ENCODE results near the gene ADCY3.
A peak's percentile ranks its signal among the peaks of the same experiment; 100 is the strongest.

The ADCY3 gene

DNA sequence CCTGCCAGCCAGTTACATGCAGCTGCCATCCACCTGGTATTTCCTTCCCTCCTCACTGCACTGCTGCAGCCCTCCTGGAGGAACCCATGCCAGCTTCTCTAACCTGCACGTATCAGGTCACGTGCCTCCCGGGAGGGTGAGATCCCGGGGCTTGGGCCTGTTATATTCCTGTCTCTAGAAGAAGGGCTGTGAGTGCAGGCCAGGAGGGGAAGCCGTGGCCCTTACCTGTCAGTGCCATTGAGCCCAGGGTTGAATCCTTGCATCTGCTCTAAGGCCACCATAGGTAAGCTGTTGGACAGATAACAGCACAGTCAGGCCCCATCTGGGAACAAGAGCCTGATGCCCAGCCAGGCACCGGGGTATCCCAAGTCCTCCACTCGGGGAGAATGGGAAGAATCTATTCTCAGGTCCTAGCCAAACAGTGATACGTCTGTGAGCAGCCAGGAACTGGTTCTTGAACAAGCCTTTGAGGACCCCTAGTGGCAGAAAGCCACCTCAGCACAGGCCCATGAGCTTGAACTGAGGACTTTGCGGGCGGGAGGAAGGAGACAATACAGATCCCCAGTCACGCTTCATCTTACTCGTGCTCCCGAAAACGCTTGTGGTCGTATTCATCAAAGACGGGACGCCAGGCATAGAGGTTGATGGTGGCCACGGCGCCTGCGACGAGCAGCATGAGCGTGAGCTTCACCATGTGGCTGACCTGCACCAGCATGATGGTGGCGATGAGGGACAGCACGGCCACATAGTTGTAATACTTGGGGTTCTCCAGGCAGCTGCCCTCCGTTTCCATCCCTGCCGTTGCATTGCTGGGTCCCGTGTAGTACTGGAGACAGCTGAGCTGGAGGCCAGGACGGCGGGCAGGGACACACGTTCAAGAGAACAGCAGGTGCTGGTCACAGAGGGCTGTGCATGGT, 92.5 kb downstream of the ADCY3 start:
- peak; percentile 72 to 86 for DNase-seq

GRCh38 chr2:24826773-24827145, 93.3 kb downstream of the ADCY3 start:
- no peak for DNase-seq

GRCh38 chr2:24825883-24826772, 93.9 kb downstream of the ADCY3 start:
- DNase-seq, result no peak

- no peak for DNase-seq
Measured at GRCh38 chr2:24824966-24825882, 94.8 kb downstream of the ADCY3 start.

- no peak for DNase-seq
Measured at GRCh38 chr2:24824071-24824588, 95.9 kb downstream of the ADCY3 start.

- no peak for DNase-seq
Measured at GRCh38 chr2:24822049-24822706, 97.9 kb downstream of the ADCY3 start.

DNA sequence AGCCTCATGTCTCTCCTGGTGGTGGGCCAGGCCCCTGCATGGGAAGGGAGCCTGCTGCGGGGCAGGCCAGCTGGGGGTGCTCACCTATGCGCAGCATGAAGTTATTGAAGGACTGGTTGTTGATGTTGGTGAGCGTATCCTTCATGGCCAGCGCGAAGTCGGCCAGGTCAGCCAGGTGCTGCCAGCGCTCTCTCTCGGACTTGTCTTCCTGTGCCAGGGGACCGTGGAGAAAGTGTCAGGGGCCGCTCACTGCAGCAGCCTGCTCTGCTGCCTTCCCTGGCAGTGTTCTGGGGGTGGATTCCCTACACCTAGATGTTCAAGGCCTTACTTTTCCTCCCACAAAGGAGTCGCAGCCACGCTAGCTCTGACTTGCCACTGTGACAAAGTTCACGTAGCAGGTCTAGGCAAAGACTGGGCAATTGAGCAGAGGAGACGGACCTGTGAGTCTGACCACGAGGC, 98.6 kb downstream of the ADCY3 start:
- no peak for DNase-seq

DNA sequence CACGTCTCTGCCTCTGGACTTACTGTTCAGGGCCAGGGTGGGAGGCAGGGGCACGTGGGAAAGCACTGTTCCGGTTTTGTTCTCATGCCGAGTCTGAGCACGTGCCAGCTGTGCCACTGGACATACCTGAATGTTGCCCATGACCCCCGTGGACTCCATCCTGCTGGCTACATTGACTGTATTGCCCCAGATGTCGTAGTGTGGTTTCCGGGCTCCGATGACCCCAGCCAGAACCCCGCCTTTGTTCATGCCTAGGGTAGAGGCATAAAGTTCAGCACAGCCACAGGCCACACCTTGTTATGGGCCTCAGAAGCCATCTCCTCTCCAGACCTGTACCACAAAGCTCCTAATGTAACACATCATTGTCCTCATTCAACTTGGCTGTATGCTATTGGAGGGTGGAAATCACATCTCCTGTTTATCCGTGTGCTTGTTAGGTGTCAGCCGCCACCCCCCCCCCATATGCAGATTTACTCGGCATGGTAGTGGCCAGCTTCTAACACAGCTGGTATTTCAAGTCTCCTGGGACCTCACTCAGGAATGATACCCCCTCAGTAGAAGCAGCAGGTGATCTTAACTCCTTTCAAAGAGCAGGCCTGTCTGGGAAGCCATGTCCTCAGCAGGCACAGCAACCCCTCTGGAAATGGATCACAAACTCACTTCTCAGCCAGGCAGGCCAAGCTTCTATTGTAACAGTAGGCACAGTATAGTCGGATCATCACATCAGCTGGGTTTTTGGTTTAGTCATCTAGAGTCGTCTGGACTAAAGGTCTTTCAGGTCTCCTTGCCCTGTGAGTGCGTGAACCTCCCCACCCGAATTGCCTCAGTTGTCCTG, 99.2 kb downstream of the ADCY3 start:
- no peak for DNase-seq

GRCh38 chr2:24820175-24820513, 99.9 kb downstream of the ADCY3 start:
- DNase-seq, result no peak

GRCh38 chr2:24819442-24820174, 100.4 kb downstream of the ADCY3 start:
- no peak for DNase-seq

DNA sequence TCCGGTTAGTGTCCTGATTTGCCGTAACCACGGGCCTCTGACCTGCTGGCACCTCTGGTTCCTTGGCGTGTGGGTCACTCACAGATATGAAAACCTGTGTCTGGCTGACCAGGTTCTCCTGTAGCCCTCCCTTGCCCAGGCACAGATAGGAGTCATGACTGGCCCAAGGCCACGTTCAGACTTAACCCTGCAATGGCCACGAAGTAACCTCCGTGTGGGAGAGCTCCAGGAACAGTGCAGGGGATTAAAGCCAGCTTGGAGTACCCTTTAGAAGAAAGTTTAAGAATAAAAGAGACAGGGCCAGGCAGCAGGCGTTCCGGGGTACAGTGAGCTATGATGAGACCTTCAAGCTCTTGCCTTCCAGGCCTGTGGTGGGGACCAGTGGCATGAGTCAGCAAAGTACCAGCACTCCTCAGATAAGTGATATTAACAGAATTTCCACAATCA, 101.3 kb downstream of the ADCY3 start:
- no peak for DNase-seq

GRCh38 chr2:24816884-24817283, 103.2 kb downstream of the ADCY3 start:
- DNase-seq, result no peak

- DNase-seq, result no peak
Measured at GRCh38 chr2:24816404-24816803, 103.6 kb downstream of the ADCY3 start.

GRCh38 chr2:24815171-24815570, 104.9 kb downstream of the ADCY3 start:
- DNase-seq, result no peak

DNA sequence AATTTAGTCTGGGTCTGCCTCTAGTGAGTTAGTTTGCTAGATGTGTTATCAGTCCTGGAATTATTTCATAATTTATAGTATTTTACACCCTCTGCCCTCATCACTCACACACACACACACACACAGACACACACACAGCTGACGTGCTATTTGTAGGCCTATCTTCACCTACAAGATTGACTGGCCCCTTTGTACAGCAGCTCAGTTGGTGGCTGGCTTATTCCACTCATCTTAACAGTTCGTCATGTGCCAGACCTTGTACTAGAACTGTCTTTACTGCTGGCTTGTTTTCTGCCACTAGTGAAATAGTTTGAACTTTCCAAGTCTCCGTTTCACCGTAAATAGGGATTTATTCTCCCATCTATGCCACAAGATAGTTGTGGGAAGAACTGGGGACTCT, 105.5 kb downstream of the ADCY3 start:
- no peak for DNase-seq

DNA sequence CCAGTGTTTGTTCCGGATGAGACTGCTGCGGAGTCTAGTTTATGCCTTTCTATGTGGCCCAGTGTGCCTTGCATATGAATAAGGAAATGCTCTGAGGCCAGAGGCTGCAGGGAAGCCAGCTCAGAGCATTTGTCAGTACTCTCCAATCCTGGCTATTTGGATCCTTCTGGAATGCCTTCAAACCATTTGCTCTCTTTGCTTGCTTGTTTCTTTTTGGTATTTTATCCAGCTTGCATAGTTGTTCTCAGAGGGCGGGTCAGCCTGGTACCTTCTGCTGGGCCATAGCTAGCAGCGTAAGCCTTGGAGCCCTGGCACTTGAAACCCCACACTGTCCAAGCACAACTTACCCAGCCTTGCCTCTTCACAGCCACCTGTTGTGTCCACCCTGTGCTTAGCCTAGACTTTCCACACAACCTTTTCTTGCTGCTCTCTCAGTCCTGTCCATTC, 106.3 kb downstream of the ADCY3 start:
- DNase-seq, result no peak

DNA sequence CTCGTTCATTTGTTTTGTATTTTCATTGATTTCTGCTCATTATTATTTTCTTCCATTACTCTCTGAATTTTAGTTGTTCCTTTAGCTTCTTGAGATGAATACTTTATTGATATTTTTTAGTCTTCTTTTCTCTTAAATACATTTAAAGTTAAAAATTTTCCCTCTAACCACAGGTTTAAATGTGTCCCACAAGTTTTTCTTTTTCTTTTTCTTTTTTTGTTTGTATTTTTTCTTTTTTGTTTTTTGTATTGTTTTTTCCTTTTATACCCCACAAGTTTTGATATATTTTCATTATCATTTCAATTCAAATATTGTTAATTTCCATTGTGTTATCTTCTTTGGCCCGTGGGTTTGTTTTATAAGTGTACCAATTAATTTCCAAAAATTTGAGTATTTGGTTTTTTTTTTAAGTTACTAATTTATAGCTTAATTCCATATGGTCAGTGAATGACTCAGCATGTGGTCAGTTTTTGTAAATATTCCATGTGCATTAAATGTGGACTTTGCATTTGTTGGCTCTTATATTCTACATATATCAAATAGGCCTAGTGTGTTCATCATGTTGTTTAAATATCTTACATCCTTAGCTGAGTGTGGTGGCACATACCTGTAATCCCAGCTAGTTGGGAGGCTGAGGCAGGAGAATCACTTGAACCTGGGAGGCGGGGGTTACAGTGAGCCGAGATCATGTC, 110.6 kb downstream of the ADCY3 start:
- no peak for DNase-seq

GRCh38 chr2:24806661-24807036, 113.4 kb downstream of the ADCY3 start:
- no peak for DNase-seq

All from NCI-H187 (cell line).